HG03354 (cell line): Measurements from ENCODE around the gene IL12RB2.
"Not testable (repeated sequence)": the region's sequence is repeated elsewhere in the genome, so short reads cannot be mapped to it uniquely, and the experiment has no call there.

Experiments used
- ATAC-seq: cut with Tn5 transposase; IDR thresholded peaks from one replicate; pipeline ENCODE4 v1.9.1; 2021; ENCODE audit warnings: mild to moderate bottlenecking; ENCODE audit not compliant: unreplicated experiment, poor library complexity, severe bottlenecking

The IL12RB2 gene

DNA sequence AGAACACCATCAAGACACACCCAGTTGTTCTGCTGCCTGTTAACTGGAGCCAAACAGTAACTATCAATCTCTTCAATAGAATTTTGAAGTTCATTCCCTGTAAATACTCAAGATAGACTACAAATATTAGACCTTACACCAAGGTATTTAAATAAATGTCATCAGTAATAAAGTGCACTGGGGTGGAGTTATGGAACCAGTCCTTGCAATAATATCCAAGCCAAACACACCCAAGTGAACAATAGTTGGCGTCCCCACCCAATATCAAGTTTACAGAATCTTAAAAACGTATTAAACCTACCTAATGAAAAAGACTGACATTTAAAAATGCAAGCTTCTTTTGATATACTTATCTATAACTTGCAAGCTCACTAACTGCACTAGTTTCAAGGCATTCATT is 119.8 kb downstream of the IL12RB2 start:
- no peak for ATAC-seq

DNA sequence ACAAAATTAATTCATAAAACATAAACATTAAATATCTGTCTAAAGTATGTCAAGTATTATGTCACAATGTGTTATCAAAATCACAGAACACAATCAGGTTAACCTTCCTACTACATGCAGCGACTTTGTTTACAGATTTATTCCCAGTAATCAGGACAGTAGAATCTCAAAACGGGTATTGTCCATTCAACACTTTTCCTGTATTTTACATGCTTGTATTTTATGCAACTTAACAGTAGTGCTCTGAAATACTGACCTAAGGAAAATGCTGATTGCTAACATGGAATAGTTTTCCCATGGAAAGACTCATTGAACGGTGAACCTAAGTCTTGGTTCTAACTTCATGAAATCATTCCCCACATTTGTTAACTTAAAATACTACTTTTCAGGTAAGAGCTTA is 120.3 kb downstream of the IL12RB2 start:
- no peak for ATAC-seq

DNA sequence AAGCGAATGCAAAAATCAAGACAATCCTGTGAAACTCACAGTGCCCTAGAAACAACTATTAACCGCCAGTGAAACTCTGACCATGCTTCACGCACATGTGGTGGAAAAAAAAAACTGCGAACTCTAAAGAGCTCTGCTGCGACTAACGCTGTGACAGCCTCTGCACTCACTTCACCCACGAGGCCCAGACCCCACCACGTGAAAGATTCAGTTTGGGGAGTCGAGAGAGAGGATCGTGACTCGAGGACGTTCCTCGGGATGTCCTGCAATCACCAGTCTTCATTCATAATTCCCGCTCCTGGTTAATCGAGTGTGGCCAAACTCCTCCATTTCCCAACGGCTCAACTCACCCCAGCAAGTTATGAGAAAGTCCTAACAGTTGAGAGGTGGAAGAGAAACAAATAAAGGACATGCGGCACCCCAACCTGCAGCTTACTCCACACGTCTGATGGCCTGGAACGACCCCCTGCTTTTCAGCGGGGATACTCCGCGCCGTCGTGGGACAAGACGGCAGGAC is 121.4 kb downstream of the IL12RB2 start:
- ATAC-seq: no peak

DNA sequence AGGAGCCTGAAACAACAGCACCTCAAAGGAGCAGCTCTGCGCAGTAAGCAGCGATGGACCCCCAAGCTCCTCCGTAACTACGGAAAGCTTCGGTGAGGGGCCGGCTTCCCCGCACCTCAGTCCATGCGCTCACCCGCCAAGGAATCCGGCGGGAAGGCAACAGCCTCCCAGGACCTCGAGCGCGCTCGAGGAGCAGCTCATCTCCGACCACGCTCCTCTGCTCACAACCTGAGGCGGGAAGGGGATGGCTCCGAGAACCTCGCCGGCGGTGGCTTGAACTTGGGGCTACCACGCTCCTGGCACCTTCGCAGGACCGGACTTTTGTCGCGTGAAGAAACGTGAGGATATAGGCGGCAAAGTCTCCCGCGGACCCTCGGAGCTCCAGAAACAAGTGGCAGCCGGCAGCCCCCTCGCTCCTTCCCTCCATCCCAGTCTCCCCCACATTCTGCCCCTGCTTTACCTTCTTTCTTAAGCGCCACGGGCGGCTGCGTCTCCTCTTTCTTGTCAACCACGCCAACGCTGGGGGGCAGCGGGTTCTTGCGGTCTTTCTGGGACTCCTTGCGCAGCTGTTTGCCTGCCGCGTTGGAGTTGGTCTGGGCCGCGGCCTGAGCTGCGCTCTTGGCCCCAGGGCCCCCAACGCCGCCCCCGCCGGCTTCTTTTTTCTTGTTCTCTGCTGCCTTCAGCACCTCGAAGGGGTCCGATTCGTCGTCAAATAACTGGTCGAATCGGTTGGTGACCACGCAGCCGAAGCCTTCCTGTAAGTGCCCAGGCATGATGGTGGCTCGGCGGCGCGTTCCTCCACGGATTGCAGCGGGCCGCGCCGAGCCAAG is 122.1 kb downstream of the IL12RB2 start:
- peak; percentile 5 for ATAC-seq

DNA sequence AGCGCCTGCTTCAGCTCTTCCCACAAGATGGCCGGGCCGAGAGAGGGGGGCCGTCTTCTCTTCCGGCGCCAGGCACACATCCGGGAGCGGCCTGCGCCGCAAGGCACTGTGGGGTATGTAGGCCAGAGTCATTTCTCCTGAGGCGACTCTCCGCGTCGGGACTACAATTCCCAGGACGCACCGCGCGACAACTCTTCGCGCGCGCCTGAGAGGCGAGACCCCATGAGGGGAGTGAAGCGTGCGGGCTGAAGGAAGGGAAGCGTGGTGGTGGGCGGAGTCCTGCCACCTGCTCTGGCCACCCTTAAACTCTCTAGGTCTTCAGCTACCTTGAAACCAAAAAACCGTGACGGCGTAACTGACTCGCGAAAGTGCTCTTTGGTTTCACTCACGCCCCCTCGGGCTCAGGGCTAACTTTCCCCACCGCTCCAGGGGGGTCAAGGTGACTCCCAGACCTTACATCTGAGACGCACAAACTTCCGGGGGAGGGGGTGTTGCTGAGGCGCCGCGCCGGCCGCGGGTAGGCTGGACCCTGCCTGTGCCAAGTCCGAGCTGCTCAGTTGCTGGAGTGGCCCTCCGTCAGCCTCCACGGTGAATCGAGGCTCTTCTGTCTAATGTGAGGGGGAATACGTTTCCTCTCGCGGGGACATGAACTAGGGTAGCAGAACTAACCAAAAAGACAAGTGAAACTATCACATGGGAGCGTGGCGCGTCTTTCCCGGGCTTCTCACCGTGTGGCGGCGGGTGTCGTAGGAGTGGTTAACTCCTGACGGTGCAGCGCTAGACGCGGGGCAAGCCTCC is 122.9 kb downstream of the IL12RB2 start, which contains the start of gene SERBP1:
SERBP1 (minus strand) TSS at position 45 of the 798 bp plus-strand sequence. CDS start 102 bp downstream, outside the sequence.
- ATAC-seq: peak; percentile 88

DNA sequence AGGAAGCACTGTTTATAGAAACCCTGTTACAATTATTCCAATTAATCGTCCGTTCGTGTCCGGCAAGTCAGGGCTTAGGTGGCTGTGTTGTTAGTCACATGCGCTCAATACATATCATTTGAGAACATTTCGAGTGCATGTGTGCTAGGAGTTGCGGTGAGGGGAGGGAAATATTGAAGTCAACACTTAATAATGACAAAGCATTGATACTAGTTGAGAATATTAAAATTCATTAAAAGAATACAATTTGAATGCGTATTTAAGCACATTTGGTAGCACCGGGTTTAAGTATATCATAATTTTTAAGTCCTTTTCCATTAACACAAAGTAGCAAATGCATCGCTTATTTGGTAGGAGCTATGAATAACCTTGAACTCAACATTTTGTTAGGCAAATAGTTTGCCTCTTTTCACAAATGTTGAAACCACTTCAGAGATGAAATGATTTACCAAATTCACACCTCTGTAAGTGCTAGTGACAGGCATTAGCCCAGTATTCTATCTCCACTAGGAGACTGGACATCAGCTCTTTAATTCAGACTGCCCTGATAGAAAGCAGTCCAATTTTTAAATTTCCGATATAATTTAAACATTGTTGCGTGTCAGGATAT is 123.6 kb downstream of the IL12RB2 start:
- ATAC-seq: no peak

DNA sequence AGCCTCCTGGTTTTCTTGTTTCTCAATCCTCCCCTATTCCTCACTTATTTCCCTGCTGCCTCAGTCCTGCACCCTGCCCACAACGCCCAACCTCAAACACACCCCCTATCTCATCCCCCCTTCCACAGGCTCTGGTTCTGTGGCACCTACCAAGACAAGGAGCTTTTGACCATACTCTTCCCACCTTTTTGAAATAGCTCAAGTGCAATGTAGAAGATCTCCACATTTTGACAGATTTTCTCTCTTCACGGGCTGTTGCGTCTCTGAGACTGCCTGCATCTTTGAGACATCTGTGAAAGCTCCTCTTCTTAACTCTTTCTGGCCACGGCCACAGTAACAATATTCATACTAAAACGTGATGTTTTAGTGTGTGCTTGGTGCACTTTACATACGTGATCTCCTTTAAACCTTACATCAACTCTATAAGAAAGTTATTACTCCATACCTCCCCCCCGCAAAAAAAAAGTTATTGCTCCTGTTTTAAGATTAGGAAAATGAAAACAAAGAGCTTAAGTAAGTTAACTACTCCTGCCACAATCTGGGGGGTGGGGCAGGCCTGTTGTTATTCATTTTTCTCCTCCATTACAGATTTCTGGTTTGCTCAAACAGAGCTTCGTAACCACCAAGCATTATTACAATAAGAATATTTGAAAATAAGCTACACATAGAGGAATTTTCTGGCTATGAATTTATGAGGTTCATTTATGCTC is 124.4 kb downstream of the IL12RB2 start:
- ATAC-seq: no peak

DNA sequence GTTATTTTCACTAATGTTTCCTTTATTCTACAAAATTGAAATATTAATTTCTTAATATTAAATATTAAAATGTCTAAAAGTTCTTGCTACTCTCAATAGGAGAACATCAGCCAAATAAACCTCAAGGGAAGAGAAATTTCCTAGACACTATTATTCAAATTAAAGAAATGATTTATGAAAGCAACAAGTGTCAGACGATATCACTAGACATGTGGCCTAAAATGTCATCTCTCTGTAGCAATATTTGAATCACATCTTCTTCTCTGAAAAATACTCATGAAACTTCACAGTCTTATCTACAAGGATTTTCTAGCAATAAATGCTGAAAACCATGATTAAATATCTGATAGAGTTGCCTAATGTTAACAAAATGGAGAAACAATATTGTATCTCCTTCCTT is 125.1 kb downstream of the IL12RB2 start:
- no peak for ATAC-seq

DNA sequence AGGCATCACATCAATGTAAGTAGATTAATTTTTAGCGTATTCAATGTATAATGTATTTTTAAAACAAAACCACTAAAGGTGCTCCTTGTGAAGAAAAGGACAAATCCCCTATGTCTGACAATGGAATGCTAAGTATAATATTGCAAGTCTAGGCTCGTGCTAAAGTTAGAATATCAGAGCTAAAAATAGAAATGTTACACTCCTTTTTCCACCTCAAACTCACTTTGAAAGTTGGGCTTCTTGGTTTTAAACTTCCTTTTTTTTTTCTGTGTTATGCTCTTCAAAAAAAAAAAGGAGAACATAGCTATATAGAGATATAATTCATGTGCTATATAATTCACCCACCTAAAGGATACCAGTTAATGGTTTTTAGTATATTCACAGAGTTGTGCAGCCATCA is 126.2 kb downstream of the IL12RB2 start:
- no peak for ATAC-seq

DNA sequence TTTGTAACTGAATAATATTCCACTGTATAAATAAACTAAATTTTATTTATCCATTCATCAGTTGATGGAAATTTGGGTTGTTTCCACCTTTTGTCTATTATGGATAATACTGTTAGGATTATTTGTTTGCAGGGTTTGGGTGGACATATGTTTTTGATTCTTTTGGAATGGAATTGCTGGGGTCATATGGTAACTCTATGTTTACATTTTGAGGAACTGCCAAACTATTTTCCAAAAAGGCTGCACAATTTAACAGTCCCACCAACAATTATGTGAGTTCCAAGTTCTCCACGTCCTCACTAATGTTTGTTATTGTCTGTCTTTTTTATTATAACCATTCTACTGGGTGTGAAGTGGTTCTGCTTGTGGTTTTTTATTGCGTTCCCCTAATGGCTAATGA is 126.8 kb downstream of the IL12RB2 start:
- no peak for ATAC-seq

DNA sequence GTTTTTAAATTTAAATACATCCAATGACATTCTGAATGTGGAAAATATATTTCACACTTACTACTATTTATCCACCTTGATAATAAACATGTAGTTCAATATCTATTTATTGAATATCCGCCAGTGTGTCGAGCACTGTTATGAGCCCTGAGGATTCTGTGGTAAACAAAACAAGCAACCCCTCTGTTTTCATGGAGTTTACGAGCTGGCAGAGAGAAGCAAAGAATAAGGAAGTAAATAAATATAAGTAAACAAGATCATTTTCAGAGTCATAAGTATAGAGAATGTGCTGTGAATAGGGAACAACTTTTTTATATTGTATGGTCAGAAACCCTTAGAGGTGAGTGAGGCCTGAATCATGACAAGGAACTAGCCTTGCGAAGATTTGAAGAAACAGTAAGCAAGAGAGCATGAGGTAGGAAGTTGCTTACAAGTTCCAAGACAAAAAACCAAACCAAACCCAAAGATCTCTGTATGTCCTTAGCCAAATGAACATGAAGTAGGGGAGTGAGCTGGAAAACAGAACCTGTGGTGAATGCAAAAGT is 128.9 kb downstream of the IL12RB2 start:
- no peak for ATAC-seq

DNA sequence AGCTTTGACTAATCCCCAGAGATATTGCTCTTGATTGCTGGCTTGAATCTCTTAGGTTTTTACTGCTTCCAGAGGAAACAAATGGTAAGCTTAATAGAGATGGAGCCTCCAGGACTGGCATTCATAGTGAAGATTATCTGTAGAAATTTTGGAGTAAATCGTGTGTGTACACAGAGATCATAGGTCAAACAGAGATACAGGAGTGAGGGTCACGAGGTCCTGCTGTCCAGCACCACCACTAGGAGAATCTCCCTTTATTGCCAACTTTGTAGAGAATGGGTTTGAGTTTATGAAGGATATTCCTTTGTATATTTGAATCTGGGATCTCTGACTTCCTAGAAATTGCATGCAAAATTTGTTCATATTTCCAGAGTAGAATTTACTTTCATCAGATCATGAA is 130.3 kb downstream of the IL12RB2 start:
- no peak for ATAC-seq

DNA sequence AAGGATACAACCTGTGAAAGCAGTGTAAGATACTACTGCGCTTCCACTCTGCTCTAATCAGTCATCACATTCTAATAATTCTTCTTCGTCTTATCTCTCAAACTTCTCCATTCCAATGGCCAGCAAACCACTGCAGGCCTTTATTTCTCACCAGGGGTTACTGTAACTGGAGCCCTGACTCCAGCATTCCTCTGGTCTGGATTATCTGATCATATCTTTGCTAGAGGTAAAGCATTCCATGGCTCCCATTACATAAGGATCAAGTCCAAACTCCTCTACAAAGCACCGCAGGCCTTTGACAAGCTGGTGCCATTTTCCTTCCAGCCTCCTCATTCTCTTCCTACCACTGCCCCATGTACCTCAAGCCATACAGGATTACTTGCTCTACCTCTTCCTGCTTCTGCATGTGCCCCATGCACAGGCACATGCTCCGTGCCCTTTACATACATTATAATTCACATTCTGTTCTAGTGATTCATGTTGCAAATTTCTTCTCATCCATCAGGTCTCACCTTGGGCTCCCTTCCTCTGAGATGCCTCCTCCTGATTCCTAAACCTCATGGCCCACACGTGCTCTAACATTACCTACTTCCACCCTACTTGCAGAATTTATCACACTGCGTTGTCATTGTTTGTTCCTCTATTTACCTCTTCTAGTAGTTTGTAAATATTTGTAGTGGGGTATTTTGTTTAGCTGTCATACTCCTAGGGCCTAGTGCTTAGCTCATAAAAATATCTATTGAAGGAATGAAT is 131.8 kb downstream of the IL12RB2 start:
- ATAC-seq: no peak

DNA sequence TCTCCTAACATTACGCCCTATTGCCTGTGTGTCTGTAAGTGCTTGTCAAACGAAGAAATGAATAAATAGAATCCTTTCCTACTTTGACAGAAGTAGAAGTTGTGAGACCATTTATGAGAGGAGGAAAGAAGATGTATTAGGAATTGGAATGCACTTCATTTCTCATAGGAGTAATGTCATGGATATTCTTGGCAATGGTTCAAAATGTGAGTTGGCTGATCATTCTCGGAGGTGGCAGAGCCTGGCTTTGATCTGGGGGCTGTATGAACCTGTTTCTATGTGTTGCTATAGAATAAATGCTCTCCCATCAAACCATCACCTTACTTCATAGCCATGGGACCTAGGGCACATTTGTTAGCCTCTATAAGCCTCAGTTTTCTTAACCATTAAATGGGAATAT is 132.7 kb downstream of the IL12RB2 start:
- no peak for ATAC-seq

DNA sequence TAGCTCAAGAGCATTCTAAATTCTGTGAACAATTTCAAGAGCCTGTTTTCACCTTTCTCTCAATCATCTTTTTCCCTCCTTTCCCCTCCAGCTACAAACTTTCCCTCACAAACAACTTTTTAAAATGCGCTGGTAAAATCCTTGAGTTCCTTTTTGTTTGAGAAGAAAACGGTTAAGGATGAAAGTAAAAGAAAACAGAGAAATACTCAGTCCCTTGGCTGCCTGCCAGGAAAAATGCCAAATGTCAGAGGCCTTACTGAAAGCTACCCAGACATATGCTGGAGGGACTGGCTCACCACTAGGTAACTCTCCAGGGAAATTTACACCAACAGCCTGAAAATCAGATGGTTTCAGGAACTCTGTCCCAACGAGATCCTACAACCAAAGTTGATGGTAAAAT is 133.5 kb downstream of the IL12RB2 start:
- no peak for ATAC-seq

DNA sequence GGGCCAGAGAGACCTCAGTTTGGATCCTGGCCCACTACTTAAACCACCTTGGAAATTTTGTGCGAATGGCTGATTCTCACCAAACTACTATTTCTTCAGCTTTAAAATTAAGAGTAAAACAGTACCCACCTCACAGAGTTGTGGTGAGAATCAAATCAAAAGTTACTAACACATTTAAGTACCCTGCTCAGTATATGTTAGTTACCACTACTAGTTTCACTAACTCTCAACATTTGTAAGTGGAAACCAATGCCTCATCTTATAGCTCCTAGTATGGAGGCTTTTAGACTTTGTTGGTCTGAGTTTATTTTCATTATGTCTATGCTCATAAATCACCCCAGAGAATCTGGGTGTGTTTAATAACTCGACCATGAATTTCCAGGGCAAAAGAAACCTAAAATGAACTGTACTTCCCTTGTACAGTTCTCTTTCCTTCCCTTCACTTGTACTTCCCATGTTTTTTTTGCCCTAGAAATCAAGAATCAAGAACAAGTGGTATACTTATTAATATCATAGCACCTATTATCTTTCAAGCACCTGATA is 134.1 kb downstream of the IL12RB2 start:
- no peak for ATAC-seq

DNA sequence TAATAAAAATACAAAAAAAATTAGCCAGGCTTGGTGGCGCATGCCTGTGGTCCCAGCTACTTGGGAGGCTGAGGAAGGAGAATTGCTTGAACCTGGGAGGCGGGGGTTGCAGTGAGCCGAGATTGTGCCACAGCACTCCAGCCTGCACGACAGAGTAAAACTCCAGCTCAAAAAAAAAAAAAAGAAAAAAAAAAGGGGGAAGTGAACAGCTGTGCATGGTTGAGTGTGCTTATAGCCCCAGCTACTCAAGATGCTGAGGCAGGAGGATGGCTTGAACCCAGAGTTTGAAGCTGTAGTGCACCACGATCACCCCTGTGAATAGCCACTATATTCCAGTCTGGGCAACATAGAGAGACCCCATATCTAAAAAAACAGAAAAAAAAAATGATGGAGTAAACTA is 138.3 kb downstream of the IL12RB2 start:
- ATAC-seq: not testable (repeated sequence)
